Mesothelial cell of epicardium (in vitro differentiated cells): ENCODE results near the gene ERICH6. TPM values are rescaled to one million over a fixed set of nuclear protein-coding genes. Genes with fewer than 3 reads are reported as not detected.
"Not testable (repeated sequence)": the region's sequence is repeated elsewhere in the genome, so short reads cannot be mapped to it uniquely, and the experiment has no call there.

Experiments
- DNase-seq, 2 experiments: peaks; one replicate each; pipeline ENCODE4 v3.0.0; 2021; ENCODE audit warnings: low spot score in 2 of 2; ENCODE audit not compliant: unreplicated experiment in 2 of 2
- H3K27ac Mint-ChIP-seq: 2 replicates; pipeline ENCODE4 v1.8.0; 2021; ENCODE audit warnings: mixed read lengths
- H3K27me3 Mint-ChIP-seq: 2 replicates; pipeline ENCODE4 v1.8.0; 2021; ENCODE audit warnings: low read depth, mixed read lengths
- H3K36me3 Mint-ChIP-seq: 2 replicates; pipeline ENCODE4 v1.8.0; 2021; ENCODE audit warnings: mixed read lengths
- H3K4me1 Mint-ChIP-seq: 2 replicates; pipeline ENCODE4 v1.8.0; 2021; ENCODE audit warnings: mixed read lengths
- H3K4me3 Mint-ChIP-seq: 2 replicates; pipeline ENCODE4 v1.8.0; 2021; ENCODE audit warnings: mild to moderate bottlenecking, moderate library complexity, mixed read lengths
- H3K9me3 Mint-ChIP-seq: 2 replicates; pipeline ENCODE4 v1.8.0; 2021; ENCODE audit warnings: mixed read lengths
- CTCF ChIP-seq: fragments of 200-600 bp; sonication (generic); IDR thresholded peaks from one replicate; pipeline ENCODE4 v1.5.0; 2021; ENCODE audit warnings: antibody characterized with exemption; ENCODE audit not compliant: unreplicated experiment
- total RNA-seq: library from RNA; stranded (reverse); gene quantifications from 3 replicates; pipeline ENCODE4 v1.2.1, GENCODE V29; 2021

The ERICH6 gene
- total RNA-seq, 1 donor from 2014 or later: 0.65 TPM

- Mint-ChIP-seq H3K27ac (no peak overlapping the region), H3K27me3 (no peaks in the 10 kb centered on the region), H3K4me1 (peaks cover 2% of the 10 kb centered on the region), H3K9me3 (no peaks in the 10 kb centered on the region), H3K36me3 (peaks cover 16% of the 10 kb centered on the region), H3K4me3 (no peak overlapping the region)
- no peak for DNase-seq
- no peak for TF ChIP-seq CTCF
These were observed 72.1 kb downstream of the ERICH6 start for GRCh38 chr3:150631515-150632221.

- Mint-ChIP-seq H3K4me3 (no peak overlapping the region), H3K27me3 (no peaks in the 10 kb centered on the region), H3K9me3 (no peaks in the 10 kb centered on the region), H3K4me1 (peaks cover 19% of the 10 kb centered on the region), H3K27ac (no peak overlapping the region), H3K36me3 (peaks cover 28% of the 10 kb centered on the region)
- DNase-seq: no peak
- TF ChIP-seq CTCF: no peak
These were observed 76.2 kb downstream of the ERICH6 start for GRCh38 chr3:150627557-150627956.

- no peak for TF ChIP-seq CTCF
- H3K27ac Mint-ChIP-seq: no peak overlapping the region
- H3K36me3 Mint-ChIP-seq: peaks cover 26% of the 10 kb centered on the region
- no peaks in the 10 kb centered on the region for H3K9me3 Mint-ChIP-seq
- no peak for DNase-seq
- H3K4me1 Mint-ChIP-seq: peaks cover 24% of the 10 kb centered on the region
- H3K4me3 Mint-ChIP-seq: no peak overlapping the region
- no peaks in the 10 kb centered on the region for H3K27me3 Mint-ChIP-seq
These were observed 77.4 kb downstream of the ERICH6 start for GRCh38 chr3:150626148-150626930.

- Mint-ChIP-seq H3K27me3 (no peaks in the 10 kb centered on the region), H3K27ac (peak overlapping the region; percentile 69), H3K36me3 (peaks cover 20% of the 10 kb centered on the region), H3K4me3 (no peak overlapping the region), H3K9me3 (no peaks in the 10 kb centered on the region), H3K4me1 (peaks cover 25% of the 10 kb centered on the region)
- TF ChIP-seq CTCF: no peak
- DNase-seq: no peak
These were observed 79.8 kb downstream of the ERICH6 start for GRCh38 chr3:150623945-150624344.

GRCh38 chr3:150622955-150623354 is 80.8 kb downstream of the ERICH6 start:
- not testable (repeated sequence) for H3K27ac Mint-ChIP-seq, H3K9me3 Mint-ChIP-seq, H3K4me3 Mint-ChIP-seq, H3K27me3 Mint-ChIP-seq, DNase-seq
- H3K4me1 Mint-ChIP-seq: peaks cover 25% of the 10 kb centered on the region
- peaks cover 26% of the 10 kb centered on the region for H3K36me3 Mint-ChIP-seq

GRCh38 chr3:150620002-150620689 is 83.6 kb downstream of the ERICH6 start:
- Mint-ChIP-seq H3K27me3 (no peaks in the 10 kb centered on the region), H3K27ac (no peak overlapping the region), H3K4me3 (no peak overlapping the region), H3K4me1 (peaks cover 23% of the 10 kb centered on the region), H3K36me3 (peaks cover 18% of the 10 kb centered on the region), H3K9me3 (no peaks in the 10 kb centered on the region)
- no peak for TF ChIP-seq CTCF
- DNase-seq: no peak
